Measurements from ENCODE around the gene RUNX1. TPM values are rescaled to one million over a fixed set of nuclear protein-coding genes. Genes with fewer than 3 reads are reported as not detected.

The RUNX1 gene
- total RNA-seq, 1 donor from 2014 or later = 25.4 TPM

GRCh38 chr21:34740198-34740597, 308.9 kb downstream of the RUNX1 start:
- no peak for DNase-seq (ENCODE audit: low read depth)
